RWPE2 (cell line): ENCODE results near the gene PCDHGB6.
"Not testable (repeated sequence)": the region's sequence is repeated elsewhere in the genome, so short reads cannot be mapped to it uniquely, and the experiment has no call there.

ENCODE experiments used
- ATAC-seq: fragments of 200-7000 bp; cut with Tn5 transposase; 3 replicates; pipeline ENCODE4 v1.9.1; 2021; ENCODE audit warnings: low read depth
- DNase-seq: peaks from one replicate; pipeline ENCODE4 v3.0.0-alpha.2; 2020; ENCODE audit warnings: low spot score
- H3K27ac ChIP-seq: fragments of 450-650 bp; 2 replicates; pipeline ENCODE4 v1.5.1; 2017; ENCODE audit warnings: mild to moderate bottlenecking; ENCODE audit not compliant: poor library complexity, severe bottlenecking
- H3K27me3 ChIP-seq: fragments of 250-450 bp; sonication (Bioruptor Pico); 2 replicates; pipeline ENCODE4 v1.5.1; 2021; ENCODE audit warnings: mild to moderate bottlenecking, moderate library complexity; ENCODE audit not compliant: insufficient read depth, poor library complexity, severe bottlenecking
- H3K36me3 ChIP-seq: fragments of 250-450 bp; sonication (Bioruptor Pico); 2 replicates; pipeline ENCODE4 v1.5.1; 2020; ENCODE audit warnings: low read depth, mild to moderate bottlenecking, moderate library complexity
- H3K4me1 ChIP-seq: fragments of 250-450 bp; sonication (Bioruptor Pico); 2 replicates; pipeline ENCODE4 v1.5.1; 2021; ENCODE audit warnings: mild to moderate bottlenecking, moderate library complexity; ENCODE audit not compliant: insufficient read depth, poor library complexity, severe bottlenecking
- H3K4me3 ChIP-seq: fragments of 250-450 bp; sonication (Bioruptor Pico); 2 replicates; pipeline ENCODE4 v1.5.1; 2021; ENCODE audit warnings: mild to moderate bottlenecking, moderate library complexity; ENCODE audit not compliant: severe bottlenecking
- H3K9me3 ChIP-seq: fragments of 250-450 bp; sonication (Bioruptor Pico); 2 replicates; pipeline ENCODE4 v1.5.1; 2021; ENCODE audit warnings: mild to moderate bottlenecking, moderate library complexity; ENCODE audit not compliant: severe bottlenecking
- TF ChIP-seq, protein P1 (sequence below): fragments of 450-650 bp; IDR thresholded peaks from one replicate; pipeline ENCODE4 v1.5.1; 2017; ENCODE audit warnings: mild to moderate bottlenecking, moderate library complexity; ENCODE audit not compliant: poor library complexity, severe bottlenecking

PCDHGB6 gene

GRCh38 chr5:141373673-141374317 is 34.0 kb upstream of the PCDHGB6 start, which contains the start of gene PCDHGA6:
Gene PCDHGA6 (plus strand): TSS chr5:141373891. CDS start chr5:141374084, 193 bp downstream.
- no peaks in the 10 kb centered on the region for H3K4me1 ChIP-seq
- no peaks in the 10 kb centered on the region for H3K36me3 ChIP-seq
- ATAC-seq = peak; percentile 60
- TF ChIP-seq, protein P1, sequence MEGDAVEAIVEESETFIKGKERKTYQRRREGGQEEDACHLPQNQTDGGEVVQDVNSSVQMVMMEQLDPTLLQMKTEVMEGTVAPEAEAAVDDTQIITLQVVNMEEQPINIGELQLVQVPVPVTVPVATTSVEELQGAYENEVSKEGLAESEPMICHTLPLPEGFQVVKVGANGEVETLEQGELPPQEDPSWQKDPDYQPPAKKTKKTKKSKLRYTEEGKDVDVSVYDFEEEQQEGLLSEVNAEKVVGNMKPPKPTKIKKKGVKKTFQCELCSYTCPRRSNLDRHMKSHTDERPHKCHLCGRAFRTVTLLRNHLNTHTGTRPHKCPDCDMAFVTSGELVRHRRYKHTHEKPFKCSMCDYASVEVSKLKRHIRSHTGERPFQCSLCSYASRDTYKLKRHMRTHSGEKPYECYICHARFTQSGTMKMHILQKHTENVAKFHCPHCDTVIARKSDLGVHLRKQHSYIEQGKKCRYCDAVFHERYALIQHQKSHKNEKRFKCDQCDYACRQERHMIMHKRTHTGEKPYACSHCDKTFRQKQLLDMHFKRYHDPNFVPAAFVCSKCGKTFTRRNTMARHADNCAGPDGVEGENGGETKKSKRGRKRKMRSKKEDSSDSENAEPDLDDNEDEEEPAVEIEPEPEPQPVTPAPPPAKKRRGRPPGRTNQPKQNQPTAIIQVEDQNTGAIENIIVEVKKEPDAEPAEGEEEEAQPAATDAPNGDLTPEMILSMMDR = peak; percentile 94
- H3K4me3 ChIP-seq = peak within 1 kb of the TSS; percentile 27
- peaks cover 47% of the 10 kb centered on the region for H3K27me3 ChIP-seq
- no peaks in the 10 kb centered on the region for H3K9me3 ChIP-seq
- H3K27ac ChIP-seq = no peak within 1 kb of the TSS
- no peak for DNase-seq

GRCh38 chr5:141374627-141375026 is 33.2 kb upstream of the PCDHGB6 start:
- Histone ChIP-seq H3K4me1 (no peaks in the 10 kb centered on the region), H3K4me3 (no peak overlapping the region), H3K36me3 (no peaks in the 10 kb centered on the region), H3K27ac (no peak overlapping the region), H3K9me3 (no peaks in the 10 kb centered on the region), H3K27me3 (peaks cover 46% of the 10 kb centered on the region)
- TF ChIP-seq, protein P1 = no peak
- ATAC-seq (no peak), DNase-seq (no peak)

GRCh38 chr5:141375444-141376155 is 32.2 kb upstream of the PCDHGB6 start:
- ATAC-seq, H3K9me3 ChIP-seq, H3K4me1 ChIP-seq, H3K36me3 ChIP-seq, DNase-seq, H3K27ac ChIP-seq, H3K4me3 ChIP-seq: not testable (repeated sequence)
- H3K27me3 ChIP-seq = peaks cover 40% of the 10 kb centered on the region

DNA sequence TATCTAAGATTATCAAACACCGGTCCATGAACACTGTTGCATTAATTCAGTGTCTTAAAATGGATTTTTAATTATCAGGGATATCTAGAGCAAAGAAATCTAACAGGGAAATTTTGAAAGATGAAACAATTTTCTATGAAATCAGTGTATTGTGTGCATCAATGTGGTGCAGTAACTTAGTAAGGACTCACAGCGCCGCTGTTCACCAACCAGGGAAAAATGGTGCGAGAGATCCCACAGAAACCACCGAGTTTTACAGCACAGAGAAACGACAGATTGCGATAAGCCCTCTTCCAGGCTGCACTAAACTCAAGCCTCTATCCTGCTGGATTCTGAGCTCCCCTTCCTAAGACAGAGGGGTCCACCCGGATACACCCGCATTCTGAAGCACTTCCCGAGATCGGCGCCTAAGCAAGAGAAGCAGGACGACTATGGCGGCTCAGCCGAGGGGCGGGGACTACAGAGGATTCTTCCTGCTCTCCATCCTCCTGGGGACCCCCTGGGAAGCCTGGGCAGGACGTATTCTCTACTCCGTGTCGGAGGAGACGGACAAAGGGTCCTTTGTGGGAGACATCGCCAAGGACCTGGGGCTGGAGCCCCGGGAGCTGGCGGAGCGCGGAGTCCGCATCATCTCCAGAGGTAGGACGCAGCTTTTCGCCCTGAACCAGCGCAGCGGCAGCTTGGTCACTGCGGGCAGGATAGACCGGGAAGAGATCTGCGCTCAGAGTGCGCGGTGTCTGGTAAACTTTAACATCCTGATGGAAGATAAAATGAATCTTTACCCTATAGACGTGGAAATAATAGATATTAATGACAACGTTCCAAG is 25.1 kb upstream of the PCDHGB6 start, which contains the start of gene PCDHGA7:
Gene PCDHGA7 (plus strand): TSS at position 274 of the 826 bp plus-strand sequence. CDS start 158 bp downstream, at position 432.
- TF ChIP-seq, protein P1 = peak; percentile 74
- DNase-seq = no peak
- Histone ChIP-seq H3K4me3 (peak within 1 kb of the TSS; percentile 34), H3K36me3 (no peaks in the 10 kb centered on the region), H3K9me3 (peaks cover 16% of the 10 kb centered on the region), H3K27me3 (peaks cover 36% of the 10 kb centered on the region), H3K4me1 (no peaks in the 10 kb centered on the region), H3K27ac (no peak within 1 kb of the TSS)
- peak; percentile 60; the same call in 2 of the 3 replicates for ATAC-seq

DNA sequence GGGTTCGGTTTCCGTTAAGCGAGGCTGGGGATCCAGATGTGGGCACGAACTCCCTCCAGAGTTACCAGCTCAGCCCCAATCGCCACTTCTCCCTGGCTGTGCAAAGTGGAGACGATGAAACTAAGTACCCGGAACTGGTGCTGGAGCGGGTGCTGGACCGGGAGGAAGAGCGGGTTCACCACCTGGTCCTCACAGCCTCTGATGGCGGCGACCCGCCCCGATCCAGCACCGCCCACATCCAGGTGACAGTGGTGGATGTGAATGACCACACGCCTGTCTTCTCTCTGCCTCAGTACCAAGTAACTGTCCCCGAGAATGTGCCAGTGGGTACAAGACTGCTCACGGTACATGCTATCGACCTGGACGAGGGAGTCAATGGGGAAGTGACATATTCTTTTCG is 24.5 kb upstream of the PCDHGB6 start:
- no peak for ATAC-seq
- no peak for DNase-seq
- Histone ChIP-seq H3K9me3 (peaks cover 18% of the 10 kb centered on the region), H3K27me3 (peaks cover 36% of the 10 kb centered on the region), H3K36me3 (no peaks in the 10 kb centered on the region), H3K4me3 (no peak overlapping the region), H3K4me1 (no peaks in the 10 kb centered on the region), H3K27ac (no peak overlapping the region)
- TF ChIP-seq, protein P1 = no peak
